ENCODE data around the gene FAP. TPM values are rescaled to one million over a fixed set of nuclear protein-coding genes. Genes with fewer than 3 reads are reported as not detected.

FAP gene
- polyA plus RNA-seq, 2 of the 4 experiments (the other 2 are of a cell fraction) = 0.03 to 0.16 TPM

- 84% methylated on average over 2 of the region's 2 CpGs for WGBS (ENCODE audit: missing lambda C conversion rate)
- CTCF ChIA-PET = no interaction called here
- ATAC-seq = no peak; a peak in 1 of 6 replicates
- no peaks in the 10 kb centered on the region for H3K9me3 ChIP-seq
- no peak overlapping the region for H3K27ac ChIP-seq
- TF ChIP-seq RCOR1 (IDR thresholded peaks at IDR 0.05; ENCODE audit: low read depth, low read length) (no peak), RNF2 (IDR thresholded peaks at IDR 0.05; ENCODE audit: borderline replicate concordance, low read depth) (no peak), ESRRA (IDR thresholded peaks at IDR 0.05; ENCODE audit: borderline replicate concordance, low read length) (no peak), HDAC2 (IDR thresholded peaks at IDR 0.05) (no peak), MAFK (IDR thresholded peaks at IDR 0.05; ENCODE audit: partially characterized antibody) (no peak), USF2 (IDR thresholded peaks at IDR 0.05) (no peak), JUN (IDR thresholded peaks at IDR 0.05) (no peak), BCL3 (IDR thresholded peaks at IDR 0.05) (no peak), NR3C1 (IDR thresholded peaks at IDR 0.05) (no peak), ZFP36 (IDR thresholded peaks at IDR 0.05; ENCODE audit: borderline replicate concordance, partially characterized antibody) (no peak), MYC (IDR thresholded peaks at IDR 0.05; ENCODE audit: borderline replicate concordance, low read length) (no peak), RARB (CRISPR knock-in tag; IDR thresholded peaks at IDR 0.05) (no peak), FOXS1 (CRISPR knock-in tag; IDR thresholded peaks at IDR 0.05) (no peak), NFE2L2 (conservative IDR thresholded peaks at IDR 0.05; ENCODE audit: low read length) (no peak)
- no peak overlapping the region for H3K4me2 ChIP-seq
- H3K4me3 ChIP-seq = no peak overlapping the region
- DNase-seq (ENCODE audit: low read depth in 1 of 2, low spot score in 1 of 2) = no peak
- no peaks in the 10 kb centered on the region for H3K4me1 ChIP-seq
- POLR2A ChIA-PET = no interaction called here
- no peak for FAIRE-seq
These were observed 11.1 kb upstream of the FAP start for GRCh38 chr2:162254236-162254871.

- H3K4me2 ChIP-seq = no peak overlapping the region
- TF ChIP-seq RAD21 (conservative IDR thresholded peaks at IDR 0.05 in 1 of 2, IDR thresholded peaks at IDR 0.05 in 1 of 2) (no peak), ESRRA (IDR thresholded peaks at IDR 0.05; ENCODE audit: borderline replicate concordance, low read length) (no peak), CEBPB (IDR thresholded peaks at IDR 0.05) (no peak), JUN (IDR thresholded peaks at IDR 0.05) (no peak), ELK1 (IDR thresholded peaks at IDR 0.05; ENCODE audit: low read depth, low read length) (no peak), FOSB (CRISPR knock-in tag; IDR thresholded peaks at IDR 0.05) (no peak), CBX8 (IDR thresholded peaks at IDR 0.05) (no peak), FOXS1 (CRISPR knock-in tag; IDR thresholded peaks at IDR 0.05) (no peak), PHF8 (IDR thresholded peaks at IDR 0.05; ENCODE audit: borderline replicate concordance, low read depth) (no peak), ZNF302 (CRISPR knock-in tag; IDR thresholded peaks at IDR 0.05) (no peak), NPAS2 (CRISPR knock-in tag; IDR thresholded peaks at IDR 0.05; ENCODE audit: borderline replicate concordance) (no peak), SMC3 (IDR thresholded peaks at IDR 0.05) (no peak), RARB (CRISPR knock-in tag; IDR thresholded peaks at IDR 0.05) (no peak), ATOH8 (CRISPR knock-in tag; IDR thresholded peaks at IDR 0.05; ENCODE audit: low read depth) (no peak), BCL3 (IDR thresholded peaks at IDR 0.05) (no peak), EHMT2 (IDR thresholded peaks at IDR 0.05; ENCODE audit: low read depth) (no peak), KDM1A (IDR thresholded peaks at IDR 0.05; ENCODE audit: low read depth) (no peak)
- ChIA-PET CTCF (no interaction called here), POLR2A (no interaction called here)
- FAIRE-seq (no peak), DNase-seq (ENCODE audit: low read depth in 1 of 2, low spot score in 1 of 2) (no peak), ATAC-seq (no peak)
- H3K4me1 ChIP-seq = no peaks in the 10 kb centered on the region
- no peak overlapping the region for H3K4me3 ChIP-seq
- no peak overlapping the region for H3K27ac ChIP-seq
- WGBS (ENCODE audit: missing lambda C conversion rate) = 35% methylated on average over 3 of the region's 3 CpGs
- no peaks in the 10 kb centered on the region for H3K9me3 ChIP-seq
These were observed 10.2 kb upstream of the FAP start for GRCh38 chr2:162253435-162253834.

Measured in A549 (cell line).